ENCODE measurements around the gene ADGRB3.
"Not testable (repeated sequence)": the region's sequence is repeated elsewhere in the genome, so short reads cannot be mapped to it uniquely, and the experiment has no call there.

The ADGRB3 gene

DNA sequence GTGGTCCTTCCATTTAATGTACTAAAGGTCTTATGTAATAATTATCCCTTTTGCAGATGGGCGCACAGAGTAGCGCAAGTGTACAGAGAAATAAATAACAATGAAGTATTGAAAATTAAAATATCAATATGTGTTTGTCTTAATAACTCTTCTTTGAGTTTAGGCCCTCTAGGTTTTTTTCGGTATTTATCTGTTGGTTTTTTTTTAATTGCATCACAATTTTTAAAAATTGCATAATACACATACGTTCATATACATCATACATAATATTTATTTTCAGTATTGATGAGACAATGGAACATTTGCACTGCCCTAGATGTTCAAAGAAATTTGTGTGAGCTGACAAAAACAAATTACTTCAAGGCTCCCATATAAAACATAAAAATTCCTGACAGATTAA lies 15.1 kb downstream of the ADGRB3 start:
- DNase-seq (ENCODE audit: low spot score): no peak

GRCh38 chr6:68651011-68651985 lies 16.2 kb downstream of the ADGRB3 start:
- DNase-seq (ENCODE audit: low spot score): no peak

GRCh38 chr6:68652117-68652536 lies 17.0 kb downstream of the ADGRB3 start:
- DNase-seq (ENCODE audit: low spot score): no peak

DNA sequence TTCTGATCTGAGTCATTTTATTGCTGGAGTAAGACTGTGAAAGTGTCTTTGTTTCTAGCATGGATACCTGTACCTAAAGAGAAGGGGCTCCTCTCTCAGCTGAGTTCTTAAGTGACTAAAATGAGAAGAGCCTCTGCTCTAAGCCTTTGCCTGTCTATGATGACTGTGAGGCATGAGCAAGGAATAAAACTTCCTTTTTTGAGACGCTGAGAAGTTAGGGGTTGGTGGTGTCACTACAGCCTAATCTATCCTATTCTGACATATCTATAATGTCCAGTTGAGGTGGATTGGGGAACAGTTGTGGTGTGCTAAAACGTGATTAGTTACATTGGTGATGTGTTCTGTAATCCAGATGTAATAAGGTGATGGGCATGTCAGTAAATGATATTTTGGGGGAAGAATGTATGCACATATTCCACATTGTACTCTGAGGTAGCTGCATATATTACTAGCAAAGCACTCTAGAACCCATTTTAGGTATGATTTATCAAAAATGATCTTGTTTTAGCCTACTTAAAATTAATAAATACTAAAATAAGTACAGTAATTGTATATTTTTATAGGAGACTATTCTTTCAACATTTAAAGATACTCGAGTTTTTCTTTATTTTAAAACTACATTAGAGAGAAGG lies 18.1 kb downstream of the ADGRB3 start:
- no peak for DNase-seq (ENCODE audit: low spot score)

GRCh38 chr6:68653706-68654089 lies 18.6 kb downstream of the ADGRB3 start:
- DNase-seq (ENCODE audit: low spot score): no peak

- DNase-seq (ENCODE audit: low spot score): no peak
Measured at GRCh38 chr6:68654134-68654533, 19.1 kb downstream of the ADGRB3 start.

- DNase-seq (ENCODE audit: low spot score): no peak
Measured at GRCh38 chr6:68655028-68655427, 19.9 kb downstream of the ADGRB3 start.

GRCh38 chr6:68657374-68658139 lies 22.5 kb downstream of the ADGRB3 start:
- no peak for DNase-seq (ENCODE audit: low spot score)

GRCh38 chr6:68658338-68658737 lies 23.3 kb downstream of the ADGRB3 start:
- DNase-seq (ENCODE audit: low spot score): no peak

DNA sequence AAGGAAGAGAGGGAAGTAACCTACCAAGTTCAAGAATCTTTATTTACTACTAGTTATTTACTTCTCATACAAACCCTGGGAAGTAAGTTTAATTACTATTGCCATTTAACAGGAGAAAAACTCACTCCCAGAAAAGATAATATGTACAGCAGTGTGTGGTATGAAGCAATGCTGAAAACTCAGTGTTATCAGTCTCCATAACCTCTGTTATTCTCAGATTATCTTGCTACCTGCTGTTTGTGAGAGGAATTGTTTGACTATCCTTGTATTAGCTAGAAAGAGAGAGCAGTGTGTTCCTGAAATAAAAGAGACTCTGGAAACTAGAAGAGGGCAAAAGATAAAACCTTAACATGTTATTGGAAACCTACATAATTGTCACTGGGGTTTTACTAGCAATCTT lies 38.2 kb downstream of the ADGRB3 start:
- DNase-seq (ENCODE audit: low spot score): no peak

DNA sequence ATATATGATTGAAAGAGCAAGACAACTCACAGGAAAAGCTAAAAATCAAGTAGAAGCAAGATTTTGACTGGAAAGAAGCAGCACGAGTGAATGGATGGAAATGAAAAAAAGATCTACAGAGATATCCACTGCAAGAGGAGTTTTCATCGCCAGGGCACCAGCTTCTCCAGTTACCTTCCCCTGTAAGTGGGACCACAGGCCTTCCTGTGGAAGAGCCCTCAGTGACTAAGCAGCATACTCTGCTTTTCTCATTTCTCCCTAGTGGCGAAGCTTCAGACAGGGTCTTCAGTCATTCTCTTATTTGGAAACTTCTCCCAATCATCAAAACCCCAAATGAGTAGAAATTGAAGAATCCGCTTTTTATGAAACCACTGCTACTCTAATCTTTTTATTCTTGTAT lies 40.5 kb downstream of the ADGRB3 start:
- no peak for DNase-seq (ENCODE audit: low spot score)

DNA sequence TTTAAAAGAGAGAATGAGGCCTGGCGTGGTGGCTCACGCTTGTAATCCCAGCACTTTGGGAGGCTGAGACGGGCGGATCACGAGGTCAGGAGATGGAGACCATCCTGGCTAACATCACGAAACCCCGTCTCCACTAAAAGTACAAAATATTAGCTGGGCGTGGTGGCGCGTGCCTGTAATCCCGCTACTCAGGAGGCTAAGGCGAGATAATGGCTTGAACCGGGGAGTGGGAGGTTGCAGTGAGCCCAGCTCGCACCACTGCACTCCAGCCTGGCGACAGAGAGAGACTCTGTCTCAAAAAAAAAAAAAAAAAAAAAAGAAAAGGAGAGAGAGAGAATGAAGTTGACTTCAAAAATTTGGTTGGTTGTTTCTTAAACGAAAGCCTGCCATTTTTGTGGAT lies 41.0 kb downstream of the ADGRB3 start:
- DNase-seq (ENCODE audit: low spot score): not testable (repeated sequence)

DNA sequence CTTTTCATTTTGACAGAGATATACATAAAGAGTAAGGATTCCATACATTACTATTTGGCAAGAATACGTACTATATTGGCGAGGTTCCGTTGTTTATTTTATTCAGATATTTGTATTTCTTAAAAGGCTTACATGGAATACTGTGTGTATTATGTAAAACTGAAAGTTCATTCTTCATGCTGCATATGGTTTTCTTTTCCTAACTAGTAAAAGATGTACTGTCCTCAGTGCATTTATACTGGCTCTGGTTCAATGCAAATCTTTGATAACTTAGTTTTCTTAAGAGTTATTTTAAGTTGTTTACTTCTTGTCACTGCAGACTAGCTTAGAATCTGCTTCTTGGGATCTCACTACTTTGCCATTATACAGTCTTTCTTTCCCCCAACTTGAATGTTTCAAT lies 42.0 kb downstream of the ADGRB3 start:
- DNase-seq (ENCODE audit: low spot score): no peak

DNA sequence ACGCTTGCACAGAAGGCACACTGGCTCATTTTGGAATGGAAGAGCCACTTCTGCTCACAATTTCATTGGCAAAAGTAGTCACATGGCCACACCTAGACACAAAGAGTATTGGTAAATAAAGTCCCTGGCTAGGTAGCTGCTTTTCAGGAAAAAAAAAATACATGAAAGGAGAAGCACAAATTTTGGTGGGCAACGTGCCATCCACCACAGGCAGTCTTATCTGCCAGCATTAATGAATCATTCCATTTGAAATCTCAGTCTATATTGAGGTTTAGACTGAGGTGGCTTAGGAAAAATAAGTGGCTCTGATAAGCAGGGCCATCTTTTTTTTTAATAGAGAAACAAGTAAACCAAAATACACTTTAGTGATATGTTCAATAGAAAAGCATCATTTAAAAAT lies 44.3 kb downstream of the ADGRB3 start:
- DNase-seq (ENCODE audit: low spot score): no peak

- DNase-seq (ENCODE audit: low spot score): no peak
Measured at GRCh38 chr6:68680264-68680663, 45.2 kb downstream of the ADGRB3 start.

- no peak for DNase-seq (ENCODE audit: low spot score)
Measured at GRCh38 chr6:68689910-68690309, 54.8 kb downstream of the ADGRB3 start.

- no peak for DNase-seq (ENCODE audit: low spot score)
Measured at GRCh38 chr6:68691120-68691519, 56.0 kb downstream of the ADGRB3 start.

GRCh38 chr6:68693271-68693670 lies 58.2 kb downstream of the ADGRB3 start:
- DNase-seq (ENCODE audit: low spot score): no peak

DNA sequence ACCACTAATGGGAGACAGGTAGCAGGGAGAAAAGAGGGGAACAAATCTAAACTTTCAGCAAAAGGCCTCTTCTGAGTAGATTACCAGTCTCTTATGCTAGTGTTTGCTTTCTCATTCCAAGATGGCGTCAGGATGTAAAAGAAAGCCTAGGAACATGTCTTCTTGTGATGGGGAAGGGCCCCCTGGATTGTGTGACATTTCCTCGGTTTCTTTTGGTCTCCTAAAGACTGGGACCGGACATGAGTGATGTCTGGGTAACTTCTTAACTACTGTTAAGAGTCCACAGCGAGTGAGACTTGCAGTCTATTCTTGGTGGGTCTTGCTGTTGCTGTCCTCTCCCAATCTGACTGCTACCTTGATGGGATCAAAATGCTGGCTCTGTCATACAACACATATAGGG lies 60.3 kb downstream of the ADGRB3 start:
- DNase-seq (ENCODE audit: low spot score): no peak

GRCh38 chr6:68695838-68696237 lies 60.8 kb downstream of the ADGRB3 start:
- no peak for DNase-seq (ENCODE audit: low spot score)

- DNase-seq (ENCODE audit: low spot score): no peak
Measured at GRCh38 chr6:68697394-68697793, 62.3 kb downstream of the ADGRB3 start.

GRCh38 chr6:68701159-68701558 lies 66.1 kb downstream of the ADGRB3 start:
- DNase-seq (ENCODE audit: low spot score): no peak

DNA sequence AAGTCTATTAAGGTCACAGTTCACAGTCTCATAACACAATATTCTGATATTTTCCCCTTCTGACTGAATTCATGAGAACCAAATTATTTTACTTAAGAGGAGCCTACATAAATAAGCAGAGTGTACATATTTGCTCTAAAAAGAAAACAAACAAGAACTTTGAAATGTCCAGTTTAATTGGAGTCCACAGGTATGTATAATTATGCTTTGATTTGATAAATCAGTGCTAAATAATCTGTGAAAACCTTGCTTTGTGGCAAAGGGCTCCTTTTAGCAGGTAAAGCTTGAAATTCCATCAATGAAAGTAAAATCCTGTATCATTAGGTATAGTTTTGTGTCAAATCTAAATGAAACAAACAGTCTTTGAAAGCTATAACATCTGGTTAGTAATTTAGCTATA lies 69.4 kb downstream of the ADGRB3 start:
- no peak for DNase-seq (ENCODE audit: low spot score)

Data from LoVo (cell line).